ENCODE results near the gene UAP1L1.
"Not testable (repeated sequence)": the region's sequence is repeated elsewhere in the genome, so short reads cannot be mapped to it uniquely, and the experiment has no call there.

UAP1L1 gene

DNA sequence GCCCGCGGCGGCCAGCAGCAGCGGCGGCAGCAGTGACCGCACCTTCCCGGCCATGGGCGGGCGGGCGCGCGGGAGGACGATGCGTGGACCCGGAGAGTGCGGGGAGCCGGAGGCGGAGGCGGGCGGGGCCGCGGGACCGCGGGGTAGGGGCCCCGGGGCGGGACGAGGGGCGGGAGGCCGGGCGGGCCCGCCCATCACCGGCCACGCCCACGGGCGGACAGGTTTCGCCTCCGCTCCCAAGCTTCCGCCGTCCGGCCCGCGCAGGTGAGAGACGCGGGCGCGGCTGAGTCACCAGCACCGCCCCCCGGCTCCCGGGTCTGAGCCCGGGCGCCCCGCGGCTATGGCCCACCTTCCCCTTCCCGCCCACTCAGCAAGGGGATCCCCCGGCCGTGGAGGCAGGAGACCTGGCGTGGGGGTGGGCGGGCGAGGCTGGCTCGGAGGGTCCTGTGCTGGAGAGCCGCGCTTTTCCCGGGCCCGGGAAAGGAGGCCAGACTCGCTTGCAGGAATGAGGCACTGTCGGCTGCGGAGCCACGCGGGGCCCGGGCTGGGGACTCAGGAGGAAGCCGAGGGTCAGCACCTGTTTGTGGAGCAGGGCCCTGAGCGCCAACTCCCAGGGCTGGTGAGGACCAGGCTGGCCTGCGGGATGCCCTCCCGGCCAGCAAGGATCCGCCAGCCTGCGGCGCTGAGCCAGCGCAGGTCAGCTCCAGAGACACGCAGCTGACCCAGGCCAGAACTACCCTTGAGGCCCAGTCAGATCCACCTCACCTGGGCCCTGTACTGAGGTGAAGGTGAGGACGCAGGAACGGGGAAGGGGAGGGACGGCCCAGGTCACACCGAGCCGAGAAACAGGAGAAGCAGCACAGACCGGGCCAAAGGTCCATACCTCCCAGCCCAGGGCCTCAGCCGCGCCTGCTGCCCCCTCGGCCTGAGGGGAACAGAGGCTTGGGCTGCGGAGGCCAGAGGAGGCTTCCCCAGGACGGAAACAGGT is 23.1 kb upstream of the UAP1L1 start, which contains the start of gene ENTPD2:
Gene ENTPD2 (minus strand): TSS at position 118 of the 988 bp plus-strand sequence. CDS start 64 bp downstream, at position 54.
- DNase-seq, result no peak
- intact Hi-C loops (cut with DNase I), result no loop called here

DNA sequence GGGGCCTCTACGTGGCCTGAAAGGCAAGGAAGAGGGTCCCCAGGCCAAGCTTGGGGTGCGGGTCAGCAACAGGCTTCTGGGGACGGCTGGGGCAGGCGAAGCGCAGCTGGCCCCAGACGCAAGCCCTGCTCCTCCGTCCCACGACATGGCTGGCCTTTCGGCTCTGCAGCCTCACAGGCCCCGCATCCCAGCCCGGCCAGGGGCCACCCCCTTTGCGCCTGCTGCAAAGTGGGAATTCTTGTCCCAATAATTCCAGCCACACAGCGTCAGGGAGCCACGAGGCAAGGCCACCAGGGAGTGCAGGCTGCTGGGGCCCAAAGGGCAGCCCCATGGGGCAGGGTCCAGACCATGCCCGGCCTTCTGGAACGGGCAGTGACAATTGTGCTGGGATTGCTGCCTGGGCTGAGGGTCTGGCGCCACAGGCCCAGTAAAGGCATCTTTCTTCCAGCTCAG is 22.4 kb upstream of the UAP1L1 start:
- DNase-seq, result no peak
- intact Hi-C loops (cut with DNase I), result no loop called here

DNA sequence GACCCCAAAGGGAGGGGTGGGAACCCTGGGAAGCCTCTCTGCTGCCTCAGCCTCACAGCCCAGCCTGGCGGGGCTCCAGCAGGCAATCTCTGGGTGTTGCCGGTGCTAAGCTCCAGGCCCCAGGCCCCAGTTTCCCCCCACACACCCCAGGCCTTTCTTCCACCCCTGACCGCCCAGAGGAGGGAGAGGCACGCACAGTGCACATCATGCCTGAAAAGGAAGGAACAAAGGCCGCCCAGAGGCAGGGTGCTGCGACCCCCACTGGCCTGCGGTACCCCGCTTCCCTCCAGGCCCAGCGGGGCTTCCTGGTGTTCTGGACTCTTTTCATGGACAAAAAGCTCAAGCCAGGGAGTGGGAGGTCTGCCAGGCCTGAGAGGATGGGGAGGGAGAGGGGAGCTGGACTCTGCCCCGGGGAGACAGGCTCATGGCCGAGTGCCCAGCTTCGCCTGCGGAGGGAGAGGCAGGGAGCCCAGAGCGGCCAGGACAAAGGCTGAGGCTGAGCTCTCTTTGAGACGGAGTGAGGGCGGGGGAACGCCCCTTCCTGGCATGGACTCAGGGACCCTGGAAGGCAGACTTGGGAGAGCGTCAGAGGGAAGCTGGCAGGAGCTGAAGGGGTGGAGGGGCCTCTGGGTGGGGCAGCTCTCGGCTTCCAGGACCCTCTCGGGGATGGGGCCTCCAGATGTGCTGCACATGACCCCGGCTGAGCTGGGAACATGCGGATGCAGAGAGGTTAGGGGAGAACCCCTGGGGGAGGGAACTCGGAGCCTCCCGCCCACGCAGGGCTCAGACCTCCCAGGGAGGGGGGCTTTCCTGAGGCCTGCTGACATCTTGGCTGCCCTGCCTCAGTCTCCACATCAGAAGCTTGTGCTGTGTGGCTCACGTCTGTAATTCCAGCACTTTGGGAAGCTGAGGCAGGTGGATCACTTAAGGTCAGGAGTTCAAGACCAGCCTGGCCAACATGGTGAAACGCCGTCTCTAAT is 21.6 kb upstream of the UAP1L1 start:
- peak; percentile 88 to 99 (median 92) for DNase-seq
- intact Hi-C loops (cut with DNase I), result no loop called here

DNA sequence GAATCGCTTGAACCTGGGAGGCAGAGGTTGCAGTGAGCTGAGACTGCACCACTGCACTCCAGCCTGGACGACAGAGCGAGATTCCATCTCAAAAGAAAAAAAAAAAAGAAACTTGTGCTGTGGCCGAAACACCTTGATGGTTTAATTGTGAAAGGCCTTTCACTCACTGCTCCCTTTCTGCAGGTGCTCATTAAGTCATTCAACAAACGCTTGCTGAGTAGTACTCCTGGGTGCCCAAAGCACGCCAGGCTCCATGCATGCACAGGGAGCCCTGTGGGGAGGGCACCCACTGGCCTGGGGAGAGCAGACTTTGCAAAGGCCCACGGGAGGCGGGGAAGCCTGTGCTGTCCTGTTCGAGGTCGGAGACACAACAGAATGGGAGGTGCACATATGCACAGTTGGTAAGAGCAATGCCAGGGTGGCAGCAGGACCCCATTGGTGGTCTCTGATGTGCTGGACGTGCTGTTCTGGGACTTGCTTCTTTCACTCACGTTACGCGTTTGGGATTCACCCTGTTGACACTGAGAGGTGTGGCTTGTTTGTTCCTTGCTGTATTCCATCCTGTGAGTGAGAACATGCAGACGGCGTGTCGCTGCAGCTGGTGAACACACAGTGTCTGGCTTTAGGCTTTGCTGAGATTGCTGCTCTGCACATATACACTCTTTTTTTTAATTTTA is 20.4 kb upstream of the UAP1L1 start:
- intact Hi-C loops (cut with DNase I), result no loop called here
- DNase-seq, result no peak

DNA sequence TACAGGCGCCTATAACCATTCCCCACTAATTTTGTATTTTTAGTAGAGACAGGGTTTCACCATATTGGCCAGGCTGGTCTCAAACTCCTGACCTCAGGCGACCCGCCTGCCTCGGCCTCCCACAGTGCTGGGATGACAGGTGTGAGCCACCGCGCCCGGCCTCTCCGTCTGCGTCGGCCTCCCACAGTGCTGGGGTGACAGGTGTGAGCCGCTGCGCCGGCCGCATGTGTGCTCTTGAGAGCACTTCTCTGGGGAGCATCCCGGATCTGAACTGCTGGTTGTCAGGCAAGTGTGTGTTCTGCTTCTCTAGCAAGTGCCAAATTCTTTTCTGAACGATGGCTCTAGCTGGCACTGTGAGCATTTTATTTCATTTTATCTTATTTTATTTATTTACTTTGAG is 19.8 kb upstream of the UAP1L1 start:
- DNase-seq, result no peak
- intact Hi-C loops (cut with DNase I), result no loop called here

GRCh38 chr9:137058521-137059234 is 18.6 kb upstream of the UAP1L1 start:
- no peak for DNase-seq
- intact Hi-C loops (cut with DNase I), result no loop called here

GRCh38 chr9:137062384-137062783 is 14.9 kb upstream of the UAP1L1 start:
- DNase-seq, result no peak
- intact Hi-C loops (cut with DNase I), result no loop called here

DNA sequence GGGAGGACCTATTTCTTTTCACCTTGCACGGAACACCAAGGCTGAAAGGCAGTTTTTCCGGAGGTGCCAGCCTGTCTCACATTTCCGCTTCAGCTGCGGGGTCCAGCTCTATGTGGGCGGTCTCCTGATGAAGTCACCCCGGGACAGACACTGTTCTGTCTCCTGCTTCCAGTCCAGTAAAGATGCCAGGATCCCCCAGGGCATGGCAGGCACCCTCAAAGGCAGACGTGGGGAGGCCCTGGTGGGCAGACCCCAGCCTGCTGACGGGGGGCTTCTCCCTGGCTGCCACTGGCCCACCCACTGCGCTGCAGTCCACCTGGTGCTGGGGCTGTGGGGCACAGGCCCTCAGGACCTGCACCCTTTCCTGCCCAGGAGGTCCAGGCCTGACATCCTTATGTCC is 14.5 kb upstream of the UAP1L1 start:
- DNase-seq; intact Hi-C loops (cut with DNase I): not testable (repeated sequence)

- no peak for DNase-seq
- intact Hi-C loops (cut with DNase I), result loop anchor here (2.0 kb wide), 1 partner anchor 15 kb away; no protein-coding TSS in a partner anchor
Observed at GRCh38 chr9:137063311-137064026, 13.8 kb upstream of the UAP1L1 start.

DNA sequence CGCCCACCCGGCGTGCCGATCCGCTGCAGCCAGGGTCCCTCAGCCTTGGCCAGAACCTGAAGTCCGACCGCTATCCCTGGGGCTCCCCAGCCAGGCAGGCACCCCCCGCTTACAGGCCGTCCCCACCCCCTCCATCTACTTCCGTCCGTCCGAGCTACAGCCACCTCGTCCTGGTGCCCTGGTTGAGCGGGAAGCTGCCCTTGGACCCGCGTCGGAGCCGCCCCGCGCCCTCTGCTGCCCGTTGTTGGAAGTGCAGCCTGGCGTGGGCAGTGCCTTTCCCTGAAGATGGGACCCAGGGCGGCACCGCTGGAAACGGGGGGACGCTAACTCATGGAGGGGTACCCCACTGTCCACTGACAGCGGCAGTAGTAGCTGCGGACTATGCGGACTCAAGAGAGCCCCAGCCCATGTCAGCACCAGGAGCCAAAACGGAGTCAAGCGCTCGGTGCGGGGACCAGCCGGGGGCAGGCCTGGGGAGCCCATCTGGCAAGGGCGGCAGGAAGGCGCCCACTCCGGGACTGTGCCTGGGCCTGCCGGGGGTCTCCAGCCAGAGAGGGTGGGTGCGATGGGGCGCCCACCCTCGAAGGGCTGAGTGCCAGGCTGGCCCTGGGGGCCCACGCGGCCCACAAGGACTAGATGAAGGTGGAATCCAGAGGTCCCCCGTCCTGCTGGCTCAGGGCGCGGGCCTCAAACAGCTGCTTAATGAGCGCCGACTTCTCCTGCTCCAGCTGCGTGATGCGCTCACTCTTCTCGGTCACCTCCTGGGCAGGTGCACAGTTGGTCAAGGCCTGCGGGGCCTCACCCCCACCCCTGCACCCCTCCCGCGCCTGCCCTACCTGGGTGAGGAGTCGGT is 13.1 kb upstream of the UAP1L1 start:
- peak in 9 of 10 donors; percentile 44 to 95 (median 76) for DNase-seq
- intact Hi-C loops (cut with DNase I), result loop anchor here (2.0 kb wide), 1 partner anchor 15 kb away; no protein-coding TSS in a partner anchor

GRCh38 chr9:137064880-137065164 is 12.5 kb upstream of the UAP1L1 start:
- DNase-seq, result no peak
- intact Hi-C loops (cut with DNase I), result loop anchor here (2.0 kb wide), 1 partner anchor 16 kb away; no protein-coding TSS in a partner anchor

DNA sequence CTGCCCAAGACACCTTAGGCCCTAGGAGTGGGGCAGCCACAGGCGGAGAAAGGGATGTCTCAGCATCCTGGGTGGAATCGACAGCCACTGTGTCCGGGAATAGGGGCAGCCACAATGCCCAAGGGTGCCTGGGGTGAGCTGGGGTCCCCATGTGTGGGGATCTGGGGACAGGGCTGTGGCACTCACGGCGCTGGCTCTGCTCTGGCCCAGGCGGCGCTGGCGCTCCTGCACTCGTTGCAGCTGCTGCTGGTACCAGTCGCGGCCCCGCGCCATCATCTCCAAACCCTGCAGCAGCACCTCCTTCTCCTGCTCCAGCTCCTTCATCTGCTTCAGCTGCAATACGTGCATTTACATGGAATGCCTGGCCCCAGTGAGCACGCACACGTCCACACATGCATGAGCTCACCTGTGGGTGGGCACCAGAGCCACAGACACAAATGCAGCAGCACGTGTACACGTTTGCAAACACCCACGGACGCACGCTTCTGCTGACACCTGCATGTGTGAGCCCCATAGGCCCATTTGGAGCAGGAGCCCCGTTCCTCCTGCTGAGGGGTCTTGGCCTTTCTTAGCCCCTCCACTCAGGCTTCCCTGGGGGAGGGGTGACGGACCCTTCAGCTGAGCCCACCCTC is 11.9 kb upstream of the UAP1L1 start:
- intact Hi-C loops (cut with DNase I), result loop anchor here (2.0 kb wide), 1 partner anchor 17 kb away; no protein-coding TSS in a partner anchor
- DNase-seq, result no peak

DNA sequence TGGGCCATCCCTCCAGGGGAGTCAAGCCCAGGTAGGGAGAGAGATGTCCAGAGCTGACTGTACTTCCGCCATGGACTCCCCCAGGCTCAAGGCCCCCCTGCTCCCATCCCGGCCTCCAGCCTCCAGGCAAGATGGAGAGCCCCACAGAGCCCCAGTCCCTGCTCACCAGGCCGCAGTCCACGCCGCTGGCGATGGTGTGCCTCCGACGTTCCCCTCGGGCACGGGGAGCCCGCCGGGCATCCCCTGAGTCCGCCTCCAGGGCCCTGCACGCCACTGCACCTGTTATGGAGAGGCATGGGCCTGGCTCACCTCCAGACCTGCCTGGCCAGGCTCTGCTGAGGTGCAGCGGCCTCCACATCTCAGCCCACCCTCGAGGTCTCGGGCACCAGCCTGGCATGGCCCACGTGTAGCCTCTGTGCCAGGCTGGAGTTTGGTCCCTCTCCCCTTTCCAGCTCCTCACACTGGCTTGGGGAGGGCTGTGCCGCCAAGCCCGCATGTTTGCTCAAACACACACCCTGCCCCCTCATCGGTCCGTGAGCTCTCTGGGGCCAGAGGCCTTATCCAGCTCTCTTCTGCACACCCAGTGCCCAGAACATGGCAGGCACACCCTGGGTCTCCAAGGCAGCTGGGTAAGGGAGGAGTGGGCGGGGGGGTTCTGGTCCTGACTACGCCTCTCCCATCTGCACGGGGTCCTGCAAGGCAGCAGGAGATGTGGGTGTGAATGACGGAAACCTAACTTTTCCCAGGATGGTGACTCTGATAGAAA is 11.0 kb upstream of the UAP1L1 start:
- intact Hi-C loops (cut with DNase I), result no loop called here
- peak in 1 of 10 donors; percentile 55 for DNase-seq

- intact Hi-C loops (cut with DNase I), result no loop called here
- DNase-seq, result peak; percentile 70 to 97 (median 84)
Observed at GRCh38 chr9:137067860-137068538, 9.3 kb upstream of the UAP1L1 start.

GRCh38 chr9:137068539-137069507 is 8.5 kb upstream of the UAP1L1 start:
- intact Hi-C loops (cut with DNase I), result no loop called here
- peak in 2 of 10 donors; percentile 8 to 78 for DNase-seq
